Esophagus muscularis mucosa (tissue), 4 donors: ENCODE results near the gene BMP8A.

Source experiments
- CTCF ChIP-seq, 3 experiments: fragments of 200-600 bp in 2 of 3; fragments of 450-650 bp in 1 of 3; sonication (generic) in 2 of 3; IDR thresholded peaks; one replicate each; pipeline ENCODE4 v1.5.1; 2017 to 2019; ENCODE audit warnings: antibody characterized with exemption in 3 of 3, mild to moderate bottlenecking in 2 of 3, moderate library complexity in 1 of 3
- EP300 ChIP-seq: sonication (generic); formaldehyde crosslinking; IDR thresholded peaks from one replicate; pipeline ENCODE4 v1.6.1; 2017; ENCODE audit warnings: antibody characterized with exemption
- POLR2A ChIP-seq: fragments of 450-650 bp; IDR thresholded peaks from one replicate; pipeline ENCODE4 v1.6.1; 2017; ENCODE audit warnings: antibody characterized with exemption, moderate library complexity, mild to moderate bottlenecking, low read depth
- POLR2AphosphoS5 ChIP-seq, 2 donors: sonication (generic); formaldehyde crosslinking; IDR thresholded peaks; one replicate each; pipeline ENCODE4 v1.6.1; 2017; ENCODE audit warnings: antibody characterized with exemption in 2 of 2

GRCh38 chr1:39470040-39470439 lies 21.4 kb upstream of the BMP8A start:
- TF ChIP-seq CTCF (IDR thresholded peaks at IDR 0.05) (no peak), POLR2AphosphoS5 (IDR thresholded peaks at IDR 0.05) (no peak), EP300 (no peak), POLR2A (no peak)
